HFF-Myc (cell line): ENCODE data around the gene RBP2.

Experiments
- DNase-seq: peaks from one replicate; pipeline ENCODE4 v3.0.0-alpha.2; 2011; ENCODE audit warnings: low read depth; ENCODE audit errors: extremely low read depth
- H3K4me3 ChIP-seq: replicated peaks from 2 replicates; pipeline ENCODE4 v1.5.1; 2011; ENCODE audit warnings: low read depth, mild to moderate bottlenecking, control low read depth, low read length
- CTCF ChIP-seq: IDR thresholded peaks from 2 replicates; pipeline ENCODE4 v1.5.1; 2012; ENCODE audit warnings: mild to moderate bottlenecking, low read depth, low read length, control low read depth; ENCODE audit errors: missing control alignments

RBP2 gene

GRCh38 chr3:139440639-139441556, 35.4 kb downstream of the RBP2 start:
- no peak overlapping the region for H3K4me3 ChIP-seq
- no peak for DNase-seq
- no peak for TF ChIP-seq CTCF

- no peak for DNase-seq
- no peak for TF ChIP-seq CTCF
- no peak overlapping the region for H3K4me3 ChIP-seq
Measured at GRCh38 chr3:139439278-139439677, 37.0 kb downstream of the RBP2 start.

DNA sequence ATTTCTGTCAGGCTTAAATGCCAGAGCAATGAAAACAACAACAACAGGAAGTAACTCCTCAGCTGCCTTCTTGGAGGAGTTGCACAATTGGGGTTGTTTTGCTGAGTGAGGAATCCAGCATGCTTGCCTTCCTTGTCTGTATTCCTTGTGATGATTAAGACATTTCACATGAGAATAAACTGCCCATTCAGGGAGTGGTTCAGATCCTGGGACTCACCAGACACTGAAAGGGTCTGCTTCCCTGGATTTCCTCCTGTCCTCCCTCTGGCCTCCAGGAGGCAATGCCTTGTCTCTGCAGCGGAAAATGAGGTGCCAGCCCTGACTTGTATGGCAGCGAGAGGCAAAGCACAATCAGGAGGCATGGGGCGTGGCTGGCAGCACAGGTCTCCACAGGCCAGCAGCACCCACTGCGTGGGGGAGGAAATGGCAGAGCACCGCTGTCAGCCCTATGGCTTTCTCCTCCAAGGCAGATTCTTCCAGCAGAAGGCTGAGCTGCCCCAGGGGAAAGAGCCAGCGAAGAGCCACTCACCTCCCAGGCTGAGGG, 41.5 kb downstream of the RBP2 start:
- no peak for TF ChIP-seq CTCF
- no peak overlapping the region for H3K4me3 ChIP-seq
- DNase-seq = no peak

GRCh38 chr3:139434228-139434627, 42.1 kb downstream of the RBP2 start:
- no peak for DNase-seq
- no peak for TF ChIP-seq CTCF
- no peak overlapping the region for H3K4me3 ChIP-seq

GRCh38 chr3:139433089-139433488, 43.2 kb downstream of the RBP2 start:
- no peak overlapping the region for H3K4me3 ChIP-seq
- no peak for TF ChIP-seq CTCF
- DNase-seq = no peak

GRCh38 chr3:139430493-139430892, 45.8 kb downstream of the RBP2 start:
- no peak for DNase-seq
- no peak for TF ChIP-seq CTCF

More at GRCh38 chr3:139430493-139430892, 45.8 kb downstream of the RBP2 start:
- no peak overlapping the region for H3K4me3 ChIP-seq
